GM19328 (cell line): ENCODE data around the gene TEAD1.

Experiments
- ATAC-seq: cut with Tn5 transposase; IDR thresholded peaks from one replicate; pipeline ENCODE4 v1.9.1; 2021; ENCODE audit warnings: mild to moderate bottlenecking, moderate library complexity; ENCODE audit not compliant: unreplicated experiment

The TEAD1 gene

DNA sequence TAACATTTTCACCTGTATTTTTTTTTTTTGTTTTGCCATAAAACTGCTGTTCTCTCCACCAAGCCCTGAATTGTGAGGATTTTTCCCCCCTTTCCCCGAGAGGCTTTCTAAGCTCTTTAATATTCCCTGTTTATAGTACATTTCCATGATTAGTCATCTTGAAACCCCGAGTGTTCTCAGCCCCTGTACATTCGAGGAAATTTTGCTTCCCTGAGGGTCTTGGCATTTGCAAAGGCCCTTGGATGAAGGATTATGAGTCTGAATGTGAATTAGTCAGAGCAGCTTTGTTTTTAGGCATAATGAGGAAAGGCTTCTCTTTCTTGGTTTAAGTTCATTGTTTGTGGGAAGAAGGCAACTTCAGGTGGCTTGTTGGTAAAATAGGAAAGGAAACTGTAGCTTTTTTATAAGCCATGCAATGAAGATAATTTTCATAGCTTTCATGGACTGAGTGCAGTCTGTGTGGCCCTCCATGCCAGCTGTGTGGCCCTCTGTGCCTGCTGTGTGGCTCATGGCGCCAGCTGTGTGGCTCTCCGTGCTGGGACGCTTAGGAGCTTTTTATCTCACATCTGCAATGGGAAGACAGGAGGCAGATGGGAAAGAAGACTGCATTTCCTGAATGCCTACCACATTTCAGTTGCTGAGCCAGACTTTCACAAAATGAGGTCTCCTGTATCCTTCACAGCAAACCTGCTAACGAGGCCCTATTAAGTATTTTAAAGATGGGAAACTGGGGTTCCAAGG is 129.0 kb downstream of the TEAD1 start:
- ATAC-seq = no peak

- ATAC-seq = no peak
Measured at GRCh38 chr11:12806113-12806512, 131.9 kb downstream of the TEAD1 start.

GRCh38 chr11:12807621-12808020 is 133.4 kb downstream of the TEAD1 start:
- no peak for ATAC-seq

- ATAC-seq = no peak
Measured at GRCh38 chr11:12808519-12808918, 134.3 kb downstream of the TEAD1 start.

DNA sequence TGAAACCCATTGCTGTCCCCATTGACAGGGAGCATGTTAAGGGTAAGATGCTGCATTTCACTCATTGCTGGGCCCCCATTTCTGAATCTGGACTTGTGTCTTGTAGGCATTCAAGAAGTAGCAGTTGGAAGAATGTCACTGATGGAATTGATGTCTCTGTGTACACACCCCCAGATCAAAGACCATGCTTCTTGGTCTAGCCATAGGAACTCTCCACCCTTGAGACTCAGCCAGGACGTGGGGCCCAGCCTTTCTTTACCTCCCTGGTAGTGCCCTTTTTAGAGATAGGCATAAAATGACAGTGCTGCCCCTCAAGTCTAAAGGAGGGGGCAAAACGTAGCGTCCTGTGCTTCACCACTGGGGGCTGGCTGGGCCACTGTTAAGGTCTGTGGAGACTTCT is 135.1 kb downstream of the TEAD1 start:
- no peak for ATAC-seq

GRCh38 chr11:12809864-12810567 is 135.8 kb downstream of the TEAD1 start:
- no peak for ATAC-seq

GRCh38 chr11:12810568-12810894 is 136.3 kb downstream of the TEAD1 start:
- ATAC-seq = no peak

- ATAC-seq = no peak
Measured at GRCh38 chr11:12811861-12812260, 137.6 kb downstream of the TEAD1 start.

DNA sequence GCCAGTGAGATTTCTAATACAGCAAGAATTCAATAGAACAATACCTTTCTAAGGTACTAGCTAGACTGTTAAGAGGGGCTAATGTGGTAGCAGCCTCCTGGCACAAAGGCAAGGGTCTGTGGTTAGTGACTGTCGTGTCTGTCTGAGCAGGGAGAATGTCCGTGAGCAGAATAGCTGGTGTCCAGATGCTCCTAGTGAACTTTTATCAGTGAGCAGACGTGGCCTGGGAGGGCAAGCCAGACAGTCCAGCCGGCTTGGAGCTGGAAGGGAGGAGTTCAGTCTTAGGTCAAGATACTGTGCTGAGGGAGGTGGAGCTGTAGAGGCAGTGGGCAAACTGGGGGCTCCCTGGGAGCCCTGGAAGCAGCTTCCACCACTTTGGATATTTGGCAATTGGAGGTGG is 138.6 kb downstream of the TEAD1 start:
- ATAC-seq = no peak

DNA sequence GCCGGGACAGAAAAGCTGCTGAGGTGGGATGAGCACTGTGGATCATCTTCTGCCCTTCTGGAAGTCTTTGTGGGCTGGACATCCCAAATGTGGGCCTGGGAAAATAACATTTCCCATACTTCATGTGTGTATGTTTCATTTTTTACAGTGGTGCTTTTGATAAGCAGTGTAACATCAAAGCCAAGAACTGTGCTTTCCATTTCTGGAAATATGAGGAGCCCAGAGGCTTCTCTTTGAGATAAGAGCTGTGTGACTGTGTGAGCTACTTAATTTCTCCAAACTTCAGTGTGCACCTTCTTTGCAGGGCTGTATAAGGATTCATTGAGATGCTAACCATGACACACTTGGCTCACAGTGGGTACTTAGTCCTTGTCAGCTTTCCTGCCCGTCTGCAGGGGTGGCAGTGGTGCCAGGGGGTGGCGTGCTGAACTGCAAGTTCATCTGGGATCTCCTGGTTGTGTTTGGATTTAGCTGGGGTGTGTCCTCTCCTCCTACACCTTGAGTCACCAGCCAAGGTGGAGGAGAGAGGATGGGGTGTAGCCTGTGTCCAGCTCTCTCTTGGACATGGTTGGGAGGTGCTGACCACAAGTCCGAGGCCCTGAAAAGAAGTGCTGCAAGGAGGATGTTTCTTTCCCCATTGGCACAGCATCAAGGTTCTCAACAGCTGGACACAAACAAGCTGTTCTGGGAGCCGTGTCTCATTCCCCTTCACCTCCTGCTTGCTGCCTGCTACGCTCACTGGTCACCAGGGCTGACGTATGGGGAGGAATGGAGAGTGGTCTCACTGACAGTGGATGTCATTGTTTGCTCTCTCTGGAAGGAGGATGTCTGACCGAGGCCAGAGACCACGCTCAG is 139.4 kb downstream of the TEAD1 start:
- no peak for ATAC-seq

- no peak for ATAC-seq
Measured at GRCh38 chr11:12815129-12815480, 140.9 kb downstream of the TEAD1 start.

DNA sequence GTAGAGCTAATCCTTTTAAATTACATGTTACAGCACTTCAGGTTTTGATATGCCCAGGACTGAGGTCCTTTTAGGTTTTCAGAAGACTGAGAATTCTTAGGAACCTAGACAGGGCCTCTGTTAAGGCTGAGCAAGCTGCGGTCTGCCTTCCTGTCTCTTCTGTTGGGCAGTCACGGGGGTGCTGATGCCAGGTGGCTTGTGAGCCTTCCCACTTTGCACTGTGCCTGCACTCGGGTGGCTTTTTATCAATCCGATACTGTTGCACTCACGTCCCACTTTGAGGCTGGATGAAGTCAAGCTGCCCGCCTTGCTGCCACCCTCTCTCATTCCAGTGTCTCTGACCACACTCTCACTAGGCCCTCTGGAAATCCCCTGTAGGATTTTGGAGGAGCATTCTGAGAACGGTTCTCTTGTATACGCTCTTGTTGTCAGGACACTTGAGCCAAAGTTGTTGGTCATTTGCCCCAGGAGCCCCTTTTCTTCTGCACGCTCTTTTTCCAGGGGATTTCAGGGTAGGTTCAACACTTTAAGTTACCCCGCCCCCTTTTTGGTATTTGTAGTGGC is 141.8 kb downstream of the TEAD1 start:
- no peak for ATAC-seq

DNA sequence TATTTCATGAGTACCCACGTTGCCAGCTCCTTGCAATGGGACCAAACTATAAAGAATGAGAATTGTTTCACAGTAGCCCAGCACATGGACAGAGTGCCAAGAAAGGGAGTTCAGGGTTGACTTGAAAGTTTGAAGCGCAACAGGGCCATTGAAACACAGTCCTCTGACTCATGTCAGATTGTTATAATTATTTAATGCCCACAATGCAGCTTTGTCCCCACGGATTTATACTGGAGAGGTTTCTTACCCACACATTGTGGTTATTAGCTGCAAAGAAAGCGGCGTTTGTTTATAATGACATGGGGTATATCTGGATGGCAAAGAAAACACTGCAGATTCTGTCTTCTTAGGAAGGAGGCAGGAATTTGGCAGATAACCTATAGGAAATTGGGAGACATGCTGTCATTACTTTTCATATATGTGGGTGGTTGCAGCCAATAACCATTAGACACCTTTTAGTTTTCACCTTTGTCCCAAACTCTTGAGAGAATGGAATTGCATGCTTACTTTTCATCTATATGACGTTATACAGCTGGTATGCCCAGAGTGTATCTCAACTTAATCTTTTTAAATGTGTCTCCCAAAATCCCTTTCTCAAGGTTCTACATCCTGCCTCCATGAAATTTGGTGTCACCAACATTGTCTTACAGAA is 143.6 kb downstream of the TEAD1 start:
- no peak for ATAC-seq

GRCh38 chr11:12818333-12819015 is 144.3 kb downstream of the TEAD1 start:
- no peak for ATAC-seq

GRCh38 chr11:12822392-12823022 is 148.3 kb downstream of the TEAD1 start:
- no peak for ATAC-seq

GRCh38 chr11:12824281-12825041 is 150.2 kb downstream of the TEAD1 start:
- no peak for ATAC-seq

- ATAC-seq = no peak
Measured at GRCh38 chr11:12826441-12826840, 152.2 kb downstream of the TEAD1 start.

GRCh38 chr11:12827369-12827768 is 153.1 kb downstream of the TEAD1 start:
- no peak for ATAC-seq
